GM19452 (cell line): Measurements from ENCODE around the gene SYCN.

Source experiments
- ATAC-seq: cut with Tn5 transposase; IDR thresholded peaks from one replicate; pipeline ENCODE4 v1.9.1; 2021; ENCODE audit not compliant: unreplicated experiment

The SYCN gene

DNA sequence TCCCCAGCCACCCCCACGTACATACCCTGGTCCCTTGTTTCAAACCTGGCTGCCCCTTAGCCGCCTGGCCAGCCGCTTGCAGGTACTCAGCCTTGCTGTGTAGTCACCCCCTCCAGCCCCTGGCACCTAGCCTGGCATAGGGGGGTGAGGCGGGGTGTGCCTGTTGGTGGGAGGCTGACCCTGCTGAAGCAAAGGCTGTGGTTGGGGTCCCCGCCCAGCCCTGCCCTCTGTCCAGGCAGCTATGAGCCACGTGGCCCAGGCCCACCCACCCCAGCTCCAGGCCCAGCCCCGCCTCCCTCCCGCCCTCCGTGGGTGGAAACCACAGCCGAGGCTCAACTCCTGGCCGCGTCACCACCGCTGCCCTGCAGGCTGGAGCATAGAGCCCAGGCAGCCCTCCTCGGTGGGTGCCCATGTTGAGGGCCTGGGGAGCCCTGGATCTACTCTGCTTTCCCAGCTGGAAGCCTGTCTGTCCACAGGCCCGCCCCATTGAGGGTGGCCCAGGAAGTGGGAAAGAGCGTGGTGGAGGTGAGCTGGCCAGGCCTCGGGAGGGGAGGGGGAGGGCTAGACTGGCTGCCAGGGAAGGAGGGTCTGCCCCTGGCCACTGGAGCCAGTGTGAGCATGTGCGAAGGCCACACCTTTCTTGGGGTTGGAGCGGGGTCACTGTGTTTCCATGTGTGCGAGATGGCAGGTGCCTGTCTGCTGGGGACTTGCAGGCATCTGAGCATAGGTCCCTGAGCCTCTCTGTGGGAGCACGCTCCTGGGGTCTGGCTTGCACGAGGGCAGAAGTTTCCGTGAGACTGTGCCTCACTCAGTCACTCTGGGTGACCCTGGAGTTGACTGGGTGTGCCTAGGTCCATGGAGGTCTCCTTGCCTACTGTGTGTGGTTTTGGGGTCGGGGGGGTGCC, 47.5 kb downstream of the SYCN start:
- ATAC-seq = no peak

DNA sequence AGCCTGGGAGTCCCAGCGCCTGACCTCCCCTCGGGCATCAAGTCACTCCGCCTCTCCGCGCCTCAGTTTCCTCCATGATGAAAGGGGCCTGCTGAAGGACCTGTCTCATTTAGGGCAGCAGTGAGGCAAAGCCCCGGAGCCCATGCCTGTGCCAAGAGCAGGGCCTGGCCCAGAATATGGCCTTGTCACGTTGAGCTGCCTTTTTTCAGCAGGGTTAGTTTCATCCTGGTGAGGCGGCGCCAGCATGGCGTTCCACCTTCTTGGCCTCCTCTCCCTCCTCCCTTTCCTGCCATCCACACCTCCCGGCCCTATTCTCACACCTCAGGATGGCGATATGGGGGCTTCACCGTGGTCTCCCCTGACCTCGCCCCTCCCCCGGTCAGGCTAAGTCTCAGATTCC, 48.3 kb downstream of the SYCN start:
- no peak for ATAC-seq

DNA sequence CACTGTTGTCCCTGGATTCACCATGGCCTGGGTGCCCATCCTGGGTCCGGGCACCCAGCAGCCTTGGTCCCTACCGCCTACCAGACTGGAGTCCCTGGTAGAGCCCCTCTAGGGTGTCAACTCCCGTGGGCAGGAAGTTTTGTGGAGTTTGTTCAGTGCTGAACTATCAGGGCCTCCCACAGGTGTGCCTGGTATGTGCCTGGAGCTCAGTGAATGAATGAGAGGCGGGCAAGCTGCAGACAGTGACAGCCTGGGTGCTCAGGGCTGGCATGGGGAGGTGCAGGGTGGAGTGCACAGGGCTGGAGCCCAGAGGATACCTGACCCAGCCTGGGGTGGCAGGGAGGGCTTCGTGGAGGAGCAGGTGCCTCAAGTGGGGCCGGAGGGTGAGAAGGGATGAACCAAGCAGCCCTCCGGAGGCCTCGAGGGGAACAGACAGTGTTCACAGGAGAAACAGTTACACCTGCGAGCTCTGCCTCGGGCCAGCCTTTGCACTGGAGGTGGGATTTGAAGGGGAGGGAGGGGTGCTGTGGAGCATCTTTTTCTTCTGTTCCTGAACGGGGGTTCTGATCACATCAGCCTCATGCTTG, 48.9 kb downstream of the SYCN start:
- no peak for ATAC-seq

DNA sequence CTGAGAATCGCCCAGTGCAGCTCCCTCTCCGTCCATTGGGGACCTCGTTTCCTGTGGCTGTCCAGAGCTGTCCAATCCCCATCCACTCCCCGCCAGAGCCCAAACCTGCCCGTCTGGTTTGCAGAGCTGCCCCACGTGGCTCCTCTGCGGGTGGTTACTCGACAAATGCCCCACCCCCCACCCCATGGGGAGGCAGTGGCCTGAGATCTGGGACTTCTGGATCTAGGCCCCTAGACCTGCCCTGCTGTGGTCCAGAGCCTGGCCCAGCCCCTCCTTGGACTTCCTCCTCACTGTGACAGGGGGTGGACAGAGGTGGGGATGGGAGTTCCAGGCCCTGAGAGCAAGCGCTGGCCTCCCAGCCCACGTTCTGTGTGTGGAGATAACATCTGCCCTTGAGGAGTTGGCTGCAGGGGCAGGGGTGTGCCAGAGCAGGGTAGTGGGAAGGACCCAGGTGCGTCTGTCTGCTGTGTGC, 49.4 kb downstream of the SYCN start:
- ATAC-seq = no peak

DNA sequence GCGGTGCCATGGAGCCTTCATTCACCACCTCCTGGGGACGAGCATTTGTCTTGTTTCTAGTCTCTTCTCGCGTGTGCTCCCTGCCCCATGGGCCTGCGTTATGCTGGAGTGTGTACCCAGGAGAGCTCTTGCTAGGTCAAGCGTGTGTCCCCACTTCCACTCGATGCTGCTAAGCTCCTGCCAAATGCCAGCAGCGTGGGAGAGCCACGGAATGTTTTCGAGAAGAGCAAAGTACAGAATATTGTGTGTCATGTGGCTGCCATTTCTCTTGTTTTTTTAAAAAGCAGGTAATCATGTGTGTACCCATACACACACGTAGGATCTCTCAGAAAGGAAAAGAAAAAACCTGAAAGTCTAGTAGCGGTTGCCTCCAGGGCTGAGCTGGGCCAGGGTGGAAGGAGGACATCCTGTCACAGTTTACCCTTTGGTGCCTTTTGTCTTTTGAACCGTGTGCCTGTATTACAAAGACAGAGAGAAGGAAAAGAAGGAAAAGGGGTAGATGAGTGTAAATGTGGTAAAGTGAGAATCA, 49.9 kb downstream of the SYCN start:
- no peak for ATAC-seq
